Thoracic aorta (tissue), 2 donors: ENCODE measurements around the gene CNNM2. TPM values are rescaled to one million over a fixed set of nuclear protein-coding genes. Genes with fewer than 3 reads are reported as not detected.
A peak's percentile ranks its signal among the peaks of the same experiment; 100 is the strongest.

Experiments used
- ATAC-seq: fragments of 150-250 bp; one replicate; pipeline ENCODE4 v1.8.0; 2017; ENCODE audit warnings: low read depth; ENCODE audit not compliant: insufficient number of reproducible peaks, low FRiP score
- DNase-seq: peaks from one replicate; pipeline ENCODE4 v3.0.0-alpha.2; 2020; ENCODE audit warnings: low spot score
- H3K27ac ChIP-seq, 2 donors: fragments of 200-600 bp; sonication (generic); 1 replicate in 1 of 2; 2 replicates in 1 of 2; pipeline ENCODE4 v1.5.1; 2016; ENCODE audit warnings: mild to moderate bottlenecking in 2 of 2, moderate library complexity in 2 of 2
- H3K27me3 ChIP-seq: fragments of 200-600 bp; sonication (generic); replicated peaks from 2 replicates; pipeline ENCODE4 v1.6.0; 2016; ENCODE audit warnings: mild to moderate bottlenecking; ENCODE audit not compliant: insufficient read depth
- H3K36me3 ChIP-seq: fragments of 200-600 bp; sonication (generic); one replicate; pipeline ENCODE4 v1.5.1; 2016
- H3K4me1 ChIP-seq, 2 donors: fragments of 200-600 bp; sonication (generic); 1 replicate in 1 of 2; 2 replicates in 1 of 2; pipeline versions ENCODE4 v1.5.1 to v1.6.0; 2016; ENCODE audit warnings: low read depth in 2 of 2, mild to moderate bottlenecking in 1 of 2; ENCODE audit not compliant: control insufficient read depth in 1 of 2
- H3K4me3 ChIP-seq: fragments of 200-600 bp; sonication (generic); 2 replicates; pipeline ENCODE4 v1.5.1; 2016; ENCODE audit warnings: mild to moderate bottlenecking
- H3K9me3 ChIP-seq: fragments of 200-600 bp; sonication (generic); 2 replicates; pipeline ENCODE4 v1.5.1; 2016
- CTCF ChIP-seq: fragments of 200-600 bp; sonication (generic); IDR thresholded peaks from one replicate; pipeline ENCODE4 v1.5.1; 2019; ENCODE audit warnings: antibody characterized with exemption
- total RNA-seq, 2 donors: library from RNA; depleted of rRNA; stranded (reverse); fragments of >200 nt; gene quantifications; one replicate each; pipeline versions ENCODE4 v1.1.0 to v1.2.3, GENCODE V29; 2016

Gene CNNM2
- total RNA-seq, result 10 to 100 TPM; 12.2 to 24.5 TPM

DNA sequence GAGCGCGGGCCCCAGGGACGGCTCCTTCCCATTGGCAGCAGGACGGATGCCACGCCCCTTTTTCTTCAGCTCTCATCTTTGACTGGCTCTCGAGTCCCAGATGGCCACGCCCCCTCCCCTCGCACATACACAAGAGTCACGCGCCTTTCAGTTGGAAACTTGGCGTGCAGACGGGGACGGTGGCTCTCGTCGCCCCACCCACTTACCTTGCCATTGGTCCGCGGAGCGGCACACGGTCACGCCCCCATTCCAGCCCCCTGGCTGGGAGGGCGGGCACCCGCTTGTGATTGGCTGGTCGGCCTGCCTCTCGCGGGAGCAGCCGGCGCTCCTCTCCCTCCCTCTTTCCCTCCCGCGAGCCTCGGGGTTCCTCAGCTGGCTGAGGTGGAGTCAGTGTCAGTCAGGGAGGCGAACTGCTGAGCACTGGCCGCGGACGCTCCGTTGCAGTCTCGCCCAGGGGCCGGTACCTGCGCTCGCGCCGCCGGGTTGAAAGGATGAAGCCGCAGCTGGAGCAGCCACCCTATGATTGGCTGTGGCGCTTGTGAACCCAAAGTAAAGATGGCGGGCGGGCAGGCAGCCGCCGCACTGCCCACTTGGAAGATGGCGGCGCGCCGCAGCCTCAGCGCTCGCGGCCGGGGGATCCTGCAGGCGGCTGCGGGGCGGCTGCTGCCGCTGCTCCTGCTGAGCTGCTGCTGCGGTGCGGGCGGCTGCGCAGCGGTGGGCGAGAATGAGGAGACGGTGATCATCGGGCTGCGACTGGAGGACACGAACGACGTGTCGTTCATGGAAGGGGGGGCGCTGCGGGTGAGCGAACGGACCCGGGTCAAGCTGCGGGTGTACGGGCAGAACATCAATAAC is at the start of gene CNNM2:
Gene CNNM2, plus strand, starts transcription at position 333 of the 855 bp plus-strand sequence. Its CDS starts 187 bp downstream, at position 520.
- Histone ChIP-seq H3K4me3 (peak within 1 kb of the TSS; percentile 86), H3K36me3 (no peaks in the 10 kb centered on the region), H3K9me3 (no peaks in the 10 kb centered on the region), H3K27me3 (no peaks in the 10 kb centered on the region), H3K4me1 (peaks cover 4 to 37% of the 10 kb centered on the region in 2 donors), H3K27ac (peak within 1 kb of the TSS; percentile 82 to 88)
- ATAC-seq (peak; percentile 93), DNase-seq (peak; percentile 100)
- TF ChIP-seq CTCF, result no peak

DNA sequence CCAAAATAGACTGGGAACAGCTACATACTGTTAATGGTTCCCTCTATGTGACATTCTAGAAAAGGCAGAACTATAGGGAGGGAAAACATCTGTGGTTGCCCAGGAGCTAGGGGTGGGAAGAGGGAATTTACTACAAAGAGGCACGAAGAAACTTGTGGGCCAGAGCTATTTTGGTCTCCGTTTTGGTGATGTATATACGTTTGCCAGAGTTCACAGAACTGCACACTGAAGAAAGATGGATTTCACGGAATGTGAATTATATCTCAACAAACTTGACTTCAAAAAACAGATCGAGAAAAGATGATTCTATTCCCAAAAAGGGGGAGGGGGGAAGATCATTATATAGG is 49.2 kb upstream of the CNNM2 start:
- DNase-seq (no peak), ATAC-seq (no peak)
- Histone ChIP-seq H3K27ac (peak overlapping the region in 1 of 2 donors; percentile 15), H3K9me3 (no peaks in the 10 kb centered on the region), H3K4me3 (peak overlapping the region; percentile 72), H3K4me1 (peaks cover 5 to 11% of the 10 kb centered on the region in 2 donors), H3K36me3 (no peaks in the 10 kb centered on the region), H3K27me3 (no peaks in the 10 kb centered on the region)
- no peak for TF ChIP-seq CTCF

DNA sequence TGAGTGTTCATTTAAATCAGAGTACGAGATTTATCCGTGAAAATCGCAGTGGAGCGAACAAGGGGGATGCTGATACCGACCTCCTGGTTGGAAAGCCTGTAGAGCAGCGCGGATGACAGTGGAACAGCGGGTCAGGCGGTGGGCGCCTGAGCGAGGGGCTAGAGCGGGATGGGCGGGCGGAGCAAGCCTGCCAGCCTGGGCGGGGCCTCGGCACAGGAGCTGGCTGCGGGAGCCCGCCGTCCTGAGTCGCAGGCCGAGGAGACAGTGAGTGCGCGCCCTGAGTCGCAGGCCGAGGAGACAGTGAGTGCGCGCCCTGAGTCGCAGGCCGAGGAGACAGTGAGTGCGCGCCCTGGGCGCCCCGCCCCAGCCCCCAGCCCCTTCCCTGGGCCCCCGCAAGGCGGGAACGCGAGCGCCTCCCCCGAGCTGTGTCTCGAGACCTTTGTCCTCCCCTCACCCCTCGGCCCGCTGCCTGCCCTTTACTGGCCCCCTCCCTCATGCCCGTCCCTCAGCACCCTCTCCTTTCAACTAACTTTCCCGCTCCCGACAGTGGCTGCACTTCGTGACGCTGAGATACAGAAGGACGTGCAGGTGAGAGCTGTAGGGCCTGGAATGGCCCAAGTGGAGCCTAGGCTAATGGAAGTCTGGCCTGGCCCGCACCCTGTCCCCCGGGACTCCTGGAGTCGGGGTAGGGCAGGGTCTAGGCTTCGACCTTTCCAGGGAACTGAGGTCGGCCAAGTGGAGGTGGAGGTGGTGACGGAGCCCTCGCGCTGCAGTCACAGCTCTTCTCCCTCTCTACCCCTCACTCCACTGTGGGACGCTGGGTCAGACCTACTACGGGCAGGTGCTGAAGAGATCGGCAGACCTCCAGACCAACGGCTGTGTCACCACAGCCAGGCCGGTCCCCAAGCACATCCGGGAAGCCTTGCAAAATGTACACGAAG is 48.6 kb upstream of the CNNM2 start, which contains the start of gene AS3MT:
Gene AS3MT, plus strand, starts transcription at position 213 of the 941 bp plus-strand sequence. Its CDS starts 123 bp downstream, at position 336.
- Histone ChIP-seq H3K4me3 (peak within 1 kb of the TSS; percentile 72), H3K4me1 (peaks cover 5 to 11% of the 10 kb centered on the region in 2 donors), H3K27ac (peak within 1 kb of the TSS in 1 of 2 donors; percentile 15), H3K36me3 (no peaks in the 10 kb centered on the region), H3K9me3 (no peaks in the 10 kb centered on the region), H3K27me3 (no peaks in the 10 kb centered on the region)
- DNase-seq, result no peak
- no peak for ATAC-seq
- no peak for TF ChIP-seq CTCF

DNA sequence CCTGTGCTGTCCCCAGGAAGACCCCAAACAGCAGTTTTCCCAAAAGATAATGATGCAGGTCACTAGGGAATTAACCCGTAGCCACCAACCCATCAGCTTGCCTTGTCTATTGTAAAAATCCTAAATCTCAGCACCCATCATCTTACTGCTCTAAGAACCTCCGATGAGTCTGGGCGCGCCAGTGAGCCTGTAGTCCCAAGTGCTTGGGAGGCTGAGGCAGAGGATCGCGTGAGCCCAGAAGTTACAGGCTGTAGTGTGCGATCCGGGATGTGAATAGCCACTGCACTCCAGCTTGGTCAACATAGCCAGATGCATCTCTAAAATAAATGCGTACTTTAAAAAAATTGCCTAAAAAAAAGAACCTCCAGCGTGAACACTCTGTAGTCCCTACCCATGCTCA is 47.9 kb upstream of the CNNM2 start:
- Histone ChIP-seq H3K27ac (no peak overlapping the region), H3K27me3 (no peaks in the 10 kb centered on the region), H3K4me1 (peaks cover 5 to 11% of the 10 kb centered on the region in 2 donors), H3K4me3 (peak overlapping the region; percentile 72), H3K36me3 (no peaks in the 10 kb centered on the region), H3K9me3 (no peaks in the 10 kb centered on the region)
- DNase-seq (no peak), ATAC-seq (no peak)
- TF ChIP-seq CTCF, result no peak

DNA sequence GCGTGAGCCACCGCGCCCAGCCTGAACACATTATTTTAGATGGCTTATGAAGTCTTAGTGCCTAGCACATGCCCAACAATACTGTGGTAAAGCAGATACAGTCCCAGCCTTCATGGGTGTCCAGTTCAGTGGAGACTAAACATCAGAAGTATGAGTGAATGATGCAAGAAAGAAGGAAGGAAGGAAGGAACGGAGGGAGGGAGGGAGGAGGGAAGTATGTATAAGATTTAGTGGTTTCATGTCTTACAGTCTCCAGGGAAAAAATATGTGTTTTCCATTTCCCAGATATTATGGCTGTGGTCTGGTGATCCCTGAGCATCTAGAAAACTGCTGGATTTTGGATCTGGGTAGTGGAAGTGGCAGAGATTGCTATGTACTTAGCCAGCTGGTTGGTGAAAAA is 45.9 kb upstream of the CNNM2 start:
- no peak for ATAC-seq
- no peak for DNase-seq

More for the DNA sequence above, 45.9 kb upstream of the CNNM2 start:
- TF ChIP-seq CTCF, result no peak
- Histone ChIP-seq H3K4me1 (peaks cover 5 to 11% of the 10 kb centered on the region in 2 donors), H3K9me3 (no peaks in the 10 kb centered on the region), H3K27ac (no peak overlapping the region), H3K27me3 (no peaks in the 10 kb centered on the region), H3K36me3 (no peaks in the 10 kb centered on the region), H3K4me3 (no peak overlapping the region)
